Endodermal cell (in vitro differentiated cells): ENCODE measurements around the gene FAM193A. TPM values are rescaled to one million over a fixed set of nuclear protein-coding genes. Genes with fewer than 3 reads are reported as not detected.
A peak's percentile ranks its signal among the peaks of the same experiment; 100 is the strongest.
"Not testable (repeated sequence)": the region's sequence is repeated elsewhere in the genome, so short reads cannot be mapped to it uniquely, and the experiment has no call there.

Experiments
- DNase-seq: peaks from one replicate; pipeline ENCODE4 v3.0.0-alpha.2; 2017
- H3K27ac ChIP-seq: 2 replicates; pipeline ENCODE4 v1.5.1; 2013; ENCODE audit warnings: mild to moderate bottlenecking, low read depth, low read length, moderate library complexity
- H3K27me3 ChIP-seq: 2 replicates; pipeline ENCODE4 v1.6.1; 2013; ENCODE audit warnings: mild to moderate bottlenecking, low read length, moderate library complexity; ENCODE audit not compliant: insufficient read depth, control insufficient read depth, poor library complexity, severe bottlenecking
- H3K36me3 ChIP-seq: 2 replicates; pipeline ENCODE4 v1.7.0; 2013; ENCODE audit warnings: mild to moderate bottlenecking, low read length, moderate library complexity; ENCODE audit not compliant: control insufficient read depth, insufficient read depth
- H3K4me1 ChIP-seq: one replicate; pipeline ENCODE4 v1.7.0; 2013; ENCODE audit warnings: low read length; ENCODE audit not compliant: control insufficient read depth, insufficient read depth
- H3K4me3 ChIP-seq: 2 replicates; pipeline ENCODE4 v1.5.1; 2013; ENCODE audit warnings: mild to moderate bottlenecking, low read length, moderate library complexity
- H3K9ac ChIP-seq: 2 replicates; pipeline ENCODE4 v1.6.1; 2013; ENCODE audit warnings: mild to moderate bottlenecking, low read length, moderate library complexity; ENCODE audit not compliant: poor library complexity, severe bottlenecking; ENCODE audit errors: extremely low read depth
- H3K9me3 ChIP-seq: 2 replicates; pipeline ENCODE4 v1.6.1; 2013; ENCODE audit warnings: mild to moderate bottlenecking, low read length, moderate library complexity; ENCODE audit not compliant: control insufficient read depth
- H3K27ac Mint-ChIP-seq: 2 replicates; pipeline ENCODE4 v1.8.0; 2020; ENCODE audit warnings: mixed read lengths
- H3K27me3 Mint-ChIP-seq: 2 replicates; pipeline ENCODE4 v1.8.0; 2021; ENCODE audit warnings: mild to moderate bottlenecking, mixed read lengths; ENCODE audit not compliant: insufficient read depth
- H3K36me3 Mint-ChIP-seq: 2 replicates; pipeline ENCODE4 v1.8.0; 2020; ENCODE audit warnings: low read depth, mixed read lengths
- H3K4me1 Mint-ChIP-seq: 2 replicates; pipeline ENCODE4 v1.8.0; 2020; ENCODE audit warnings: mixed read lengths
- H3K4me3 Mint-ChIP-seq: 2 replicates; pipeline ENCODE4 v1.8.0; 2020; ENCODE audit warnings: mild to moderate bottlenecking, moderate library complexity, mixed read lengths
- H3K9me3 Mint-ChIP-seq: 2 replicates; pipeline ENCODE4 v1.8.0; 2020; ENCODE audit warnings: mild to moderate bottlenecking, mixed read lengths
- WGBS, 2 experiments: methylation state at CpG; one replicate each; pipeline versions ENCODE4 v1.1.5 to v1.1.7; 2013; ENCODE audit warnings: missing lambda C conversion rate in 2 of 2, mixed read lengths in 1 of 2; ENCODE audit not compliant: insufficient coverage in 1 of 2, insufficient read length in 1 of 2; 5-methylcytosine and 5-hydroxymethylcytosine counted together
- total RNA-seq, 2 donors: library from RNA; stranded (reverse); fragmentation: NEBNext Ultra II Directional in 1 of 2; extraction: Animal tissue kit (Norgen Biotek cat#: 25700) in 1 of 2; gene quantifications; 2 replicates in 1 of 2; 3 replicates in 1 of 2; pipeline ENCODE4 v1.2.1, GENCODE V29; 2021
- TF ChIP-seq, protein P1 (sequence below): fragments of 200-600 bp; sonication (generic); conservative IDR thresholded peaks from 2 replicates; pipeline ENCODE4 v1.5.0; 2021; ENCODE audit warnings: antibody characterized with exemption, mild to moderate bottlenecking

FAM193A gene
- total RNA-seq, 2 donors from 2014 or later: 32.1 to 39.0 TPM

DNA sequence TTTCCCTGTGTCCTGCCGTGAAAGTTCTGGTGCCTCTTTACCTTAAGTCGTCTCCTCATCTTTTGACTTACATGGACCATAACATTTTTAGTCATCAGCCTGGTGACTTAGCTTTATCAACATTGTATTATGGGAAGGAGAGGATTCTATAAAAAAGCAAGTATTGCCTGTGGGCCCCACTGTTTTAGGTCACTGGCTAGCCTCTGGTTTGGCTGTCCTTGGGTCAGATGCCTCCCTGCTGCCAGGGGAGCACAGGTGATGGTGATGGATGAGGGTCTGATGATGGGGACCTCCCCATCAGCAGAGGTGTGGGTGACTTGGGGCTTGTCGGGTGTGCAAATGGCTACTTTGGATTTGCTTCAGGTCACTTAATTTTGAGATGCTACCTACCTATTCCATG, 51.8 kb downstream of the FAM193A start:
- Mint-ChIP-seq H3K4me3 (no peak overlapping the region), H3K9me3 (no peaks in the 10 kb centered on the region), H3K27ac (peak overlapping the region; percentile 46), H3K27me3 (no peaks in the 10 kb centered on the region), H3K36me3 (no peaks in the 10 kb centered on the region), H3K4me1 (peaks cover 26% of the 10 kb centered on the region)
- TF ChIP-seq, protein P1, sequence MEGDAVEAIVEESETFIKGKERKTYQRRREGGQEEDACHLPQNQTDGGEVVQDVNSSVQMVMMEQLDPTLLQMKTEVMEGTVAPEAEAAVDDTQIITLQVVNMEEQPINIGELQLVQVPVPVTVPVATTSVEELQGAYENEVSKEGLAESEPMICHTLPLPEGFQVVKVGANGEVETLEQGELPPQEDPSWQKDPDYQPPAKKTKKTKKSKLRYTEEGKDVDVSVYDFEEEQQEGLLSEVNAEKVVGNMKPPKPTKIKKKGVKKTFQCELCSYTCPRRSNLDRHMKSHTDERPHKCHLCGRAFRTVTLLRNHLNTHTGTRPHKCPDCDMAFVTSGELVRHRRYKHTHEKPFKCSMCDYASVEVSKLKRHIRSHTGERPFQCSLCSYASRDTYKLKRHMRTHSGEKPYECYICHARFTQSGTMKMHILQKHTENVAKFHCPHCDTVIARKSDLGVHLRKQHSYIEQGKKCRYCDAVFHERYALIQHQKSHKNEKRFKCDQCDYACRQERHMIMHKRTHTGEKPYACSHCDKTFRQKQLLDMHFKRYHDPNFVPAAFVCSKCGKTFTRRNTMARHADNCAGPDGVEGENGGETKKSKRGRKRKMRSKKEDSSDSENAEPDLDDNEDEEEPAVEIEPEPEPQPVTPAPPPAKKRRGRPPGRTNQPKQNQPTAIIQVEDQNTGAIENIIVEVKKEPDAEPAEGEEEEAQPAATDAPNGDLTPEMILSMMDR: no peak
- H3K36me3 ChIP-seq: no peaks in the 10 kb centered on the region
- peaks cover 11% of the 10 kb centered on the region for H3K4me1 ChIP-seq
- 94 to 100% methylated on average over 1 to 3 of the region's 3 CpGs for WGBS, 2 experiments
- H3K9me3 ChIP-seq: no peaks in the 10 kb centered on the region
- H3K27ac ChIP-seq: no peak overlapping the region
- no peak for DNase-seq
- H3K27me3 ChIP-seq: no peaks in the 10 kb centered on the region
- no peak overlapping the region for H3K4me3 ChIP-seq
- no peak overlapping the region for H3K9ac ChIP-seq

DNA sequence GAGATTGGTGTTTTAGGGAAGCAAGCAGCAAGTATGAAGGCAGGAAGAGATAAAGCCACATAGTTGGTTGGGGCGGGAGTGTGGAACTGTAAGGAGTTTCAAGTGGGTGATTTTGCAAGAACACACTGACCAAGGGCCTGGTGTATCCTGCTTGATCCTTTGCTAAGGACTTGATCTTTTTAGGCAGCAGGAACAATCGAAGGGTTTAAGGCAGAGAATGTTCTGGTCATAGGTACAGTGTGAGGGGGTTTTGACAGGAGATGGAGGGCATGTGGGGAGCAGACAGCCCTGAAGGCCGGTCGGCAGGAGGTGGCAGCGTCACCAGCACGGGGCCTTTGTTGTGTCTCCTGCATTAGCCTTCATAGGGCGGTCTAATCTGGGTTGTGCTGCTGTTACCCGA, 54.7 kb downstream of the FAM193A start:
- Mint-ChIP-seq H3K27me3 (no peaks in the 10 kb centered on the region), H3K36me3 (no peaks in the 10 kb centered on the region), H3K4me1 (peaks cover 41% of the 10 kb centered on the region), H3K4me3 (no peak overlapping the region), H3K27ac (peak overlapping the region; percentile 46), H3K9me3 (no peaks in the 10 kb centered on the region)
- 42 to 80% methylated on average over 2 to 8 of the region's 8 CpGs for WGBS, 2 experiments
- TF ChIP-seq, protein P1: no peak
- peaks cover 18% of the 10 kb centered on the region for H3K4me1 ChIP-seq
- no peaks in the 10 kb centered on the region for H3K27me3 ChIP-seq
- peak overlapping the region; percentile 20 for H3K4me3 ChIP-seq
- H3K9me3 ChIP-seq: no peaks in the 10 kb centered on the region
- H3K36me3 ChIP-seq: peaks cover 3% of the 10 kb centered on the region
- H3K27ac ChIP-seq: no peak overlapping the region
- no peak overlapping the region for H3K9ac ChIP-seq
- peak; percentile 84 for DNase-seq

DNA sequence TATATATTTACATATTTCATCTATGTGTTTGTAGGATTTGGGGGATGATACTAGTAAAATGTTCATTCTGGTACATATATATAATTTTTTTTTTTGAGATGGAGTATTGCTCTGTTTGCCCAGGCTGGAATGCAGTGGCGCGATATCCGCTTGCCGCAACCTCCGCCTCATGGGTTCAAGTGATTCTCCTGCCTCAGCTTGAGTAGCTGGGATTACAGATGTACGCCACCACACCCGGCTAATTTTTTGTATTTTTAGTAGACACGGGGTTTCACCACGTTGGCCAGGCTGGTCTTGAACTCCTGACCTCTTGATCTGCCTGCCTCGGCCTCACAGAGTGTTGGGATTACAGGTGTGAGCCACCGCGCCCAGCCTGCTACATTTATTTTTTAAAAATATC, 55.6 kb downstream of the FAM193A start:
- peaks cover 21% of the 10 kb centered on the region for H3K4me1 ChIP-seq
- H3K4me1 Mint-ChIP-seq: peaks cover 49% of the 10 kb centered on the region
- not testable (repeated sequence) for H3K4me3 ChIP-seq, H3K36me3 Mint-ChIP-seq, H3K9me3 ChIP-seq, H3K36me3 ChIP-seq, H3K27ac Mint-ChIP-seq, H3K27ac ChIP-seq, DNase-seq, H3K9me3 Mint-ChIP-seq, H3K27me3 Mint-ChIP-seq, H3K4me3 Mint-ChIP-seq, H3K27me3 ChIP-seq, H3K9ac ChIP-seq
- WGBS, 2 experiments: 91 to 95% methylated on average over 10 to 12 of the region's 12 CpGs

DNA sequence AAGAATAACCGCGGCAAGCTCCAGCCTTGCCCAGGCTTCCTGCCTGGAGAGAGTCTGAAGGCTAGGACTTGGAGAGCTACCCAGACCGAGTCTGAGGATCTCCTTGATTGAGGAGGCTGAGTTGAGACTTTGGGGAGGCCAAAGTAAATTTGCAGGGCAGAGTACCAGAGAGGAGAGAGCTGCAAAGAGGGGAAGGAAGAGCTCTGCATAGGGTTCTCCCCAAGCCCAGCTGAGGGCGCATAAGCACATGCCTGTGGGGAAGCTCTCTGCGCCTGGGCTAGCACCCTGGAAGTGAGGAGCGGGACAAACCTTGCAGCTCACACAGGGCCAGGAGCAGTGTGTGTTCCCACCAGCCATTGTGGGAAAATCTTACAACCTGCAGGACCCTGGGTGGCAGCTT, 56.1 kb downstream of the FAM193A start:
- peak overlapping the region; percentile 75 for H3K27ac Mint-ChIP-seq
- H3K4me3 ChIP-seq: no peak overlapping the region
- peaks cover 22% of the 10 kb centered on the region for H3K4me1 ChIP-seq
- peak; percentile 79 for DNase-seq
- no peaks in the 10 kb centered on the region for H3K27me3 ChIP-seq
- H3K36me3 ChIP-seq: peaks cover 10% of the 10 kb centered on the region
- peaks cover 54% of the 10 kb centered on the region for H3K4me1 Mint-ChIP-seq
- H3K9me3 Mint-ChIP-seq: no peaks in the 10 kb centered on the region
- peaks cover 3% of the 10 kb centered on the region for H3K36me3 Mint-ChIP-seq
- no peak overlapping the region for H3K9ac ChIP-seq
- 82 to 88% methylated on average over 3 to 6 of the region's 6 CpGs for WGBS, 2 experiments
- H3K27ac ChIP-seq: peak overlapping the region; percentile 51
- no peaks in the 10 kb centered on the region for H3K9me3 ChIP-seq
- H3K4me3 Mint-ChIP-seq: no peak overlapping the region
- TF ChIP-seq, protein P1: no peak
- no peaks in the 10 kb centered on the region for H3K27me3 Mint-ChIP-seq
